COLO668 (cell line): ENCODE results near the gene FMNL1.
"Not testable (repeated sequence)": the region's sequence is repeated elsewhere in the genome, so short reads cannot be mapped to it uniquely, and the experiment has no call there.

Experiments used
- DNase-seq: peaks from one replicate; lab custom pipeline; 2025; ENCODE audit not compliant: unreplicated experiment; lab: John Stamatoyannopoulos, UW

FMNL1 gene, protein sequence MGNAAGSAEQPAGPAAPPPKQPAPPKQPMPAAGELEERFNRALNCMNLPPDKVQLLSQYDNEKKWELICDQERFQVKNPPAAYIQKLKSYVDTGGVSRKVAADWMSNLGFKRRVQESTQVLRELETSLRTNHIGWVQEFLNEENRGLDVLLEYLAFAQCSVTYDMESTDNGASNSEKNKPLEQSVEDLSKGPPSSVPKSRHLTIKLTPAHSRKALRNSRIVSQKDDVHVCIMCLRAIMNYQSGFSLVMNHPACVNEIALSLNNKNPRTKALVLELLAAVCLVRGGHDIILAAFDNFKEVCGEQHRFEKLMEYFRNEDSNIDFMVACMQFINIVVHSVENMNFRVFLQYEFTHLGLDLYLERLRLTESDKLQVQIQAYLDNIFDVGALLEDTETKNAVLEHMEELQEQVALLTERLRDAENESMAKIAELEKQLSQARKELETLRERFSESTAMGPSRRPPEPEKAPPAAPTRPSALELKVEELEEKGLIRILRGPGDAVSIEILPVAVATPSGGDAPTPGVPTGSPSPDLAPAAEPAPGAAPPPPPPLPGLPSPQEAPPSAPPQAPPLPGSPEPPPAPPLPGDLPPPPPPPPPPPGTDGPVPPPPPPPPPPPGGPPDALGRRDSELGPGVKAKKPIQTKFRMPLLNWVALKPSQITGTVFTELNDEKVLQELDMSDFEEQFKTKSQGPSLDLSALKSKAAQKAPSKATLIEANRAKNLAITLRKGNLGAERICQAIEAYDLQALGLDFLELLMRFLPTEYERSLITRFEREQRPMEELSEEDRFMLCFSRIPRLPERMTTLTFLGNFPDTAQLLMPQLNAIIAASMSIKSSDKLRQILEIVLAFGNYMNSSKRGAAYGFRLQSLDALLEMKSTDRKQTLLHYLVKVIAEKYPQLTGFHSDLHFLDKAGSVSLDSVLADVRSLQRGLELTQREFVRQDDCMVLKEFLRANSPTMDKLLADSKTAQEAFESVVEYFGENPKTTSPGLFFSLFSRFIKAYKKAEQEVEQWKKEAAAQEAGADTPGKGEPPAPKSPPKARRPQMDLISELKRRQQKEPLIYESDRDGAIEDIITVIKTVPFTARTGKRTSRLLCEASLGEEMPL

DNA sequence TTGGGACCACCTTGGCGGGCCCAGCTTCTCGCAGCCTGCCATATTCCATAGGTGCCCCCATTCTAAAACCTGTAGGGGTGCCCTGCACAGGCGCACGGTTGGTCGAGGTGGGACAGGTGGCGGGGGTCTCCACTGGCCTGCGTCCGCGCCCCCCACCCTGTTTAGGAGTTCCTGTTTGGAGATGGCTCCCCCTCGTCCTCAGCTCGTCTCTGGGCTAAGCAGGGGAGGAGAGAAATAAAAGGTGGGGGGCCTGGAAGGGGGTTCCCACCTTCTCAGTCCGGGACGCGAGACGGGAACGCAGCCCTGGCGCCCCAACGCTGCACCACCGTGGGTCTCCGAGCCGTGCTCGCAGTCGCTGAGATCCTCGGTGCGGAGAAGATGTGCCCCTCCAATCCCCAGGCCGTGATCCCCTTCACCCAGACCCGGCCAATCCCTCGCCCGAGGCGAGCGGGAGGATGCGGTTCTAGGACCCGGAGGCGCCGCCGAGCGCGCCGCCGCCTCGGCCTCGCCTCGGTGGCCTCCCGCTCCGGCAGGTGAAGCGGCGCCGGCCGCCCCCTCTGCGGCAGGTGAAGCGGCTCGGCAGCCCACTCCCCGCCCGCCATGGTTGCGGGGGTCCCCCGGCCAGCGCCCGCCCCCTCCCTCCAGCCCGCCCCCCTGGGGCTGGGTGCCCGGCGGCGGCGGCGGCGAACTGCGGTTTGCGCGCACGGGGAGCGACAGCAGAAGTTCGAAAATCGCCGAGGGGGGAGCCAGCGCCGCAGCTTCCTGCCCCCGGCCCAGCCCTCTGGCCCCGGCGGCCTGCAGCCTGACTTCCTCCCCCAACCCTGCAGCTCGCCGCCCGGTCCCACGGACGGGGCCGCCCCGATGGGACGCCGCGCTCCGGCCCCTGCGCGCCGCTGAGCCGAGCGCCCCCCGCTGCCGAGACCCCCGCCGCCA, at the start of gene FMNL1:
Gene FMNL1 (plus strand): TSS at position 805 of the 933 bp plus-strand sequence. CDS start 240 bp downstream, outside the sequence.
- DNase-seq: peak; percentile 22

GRCh38 chr17:45172232-45172540, 49.5 kb upstream of the FMNL1 start:
- no peak for DNase-seq

DNA sequence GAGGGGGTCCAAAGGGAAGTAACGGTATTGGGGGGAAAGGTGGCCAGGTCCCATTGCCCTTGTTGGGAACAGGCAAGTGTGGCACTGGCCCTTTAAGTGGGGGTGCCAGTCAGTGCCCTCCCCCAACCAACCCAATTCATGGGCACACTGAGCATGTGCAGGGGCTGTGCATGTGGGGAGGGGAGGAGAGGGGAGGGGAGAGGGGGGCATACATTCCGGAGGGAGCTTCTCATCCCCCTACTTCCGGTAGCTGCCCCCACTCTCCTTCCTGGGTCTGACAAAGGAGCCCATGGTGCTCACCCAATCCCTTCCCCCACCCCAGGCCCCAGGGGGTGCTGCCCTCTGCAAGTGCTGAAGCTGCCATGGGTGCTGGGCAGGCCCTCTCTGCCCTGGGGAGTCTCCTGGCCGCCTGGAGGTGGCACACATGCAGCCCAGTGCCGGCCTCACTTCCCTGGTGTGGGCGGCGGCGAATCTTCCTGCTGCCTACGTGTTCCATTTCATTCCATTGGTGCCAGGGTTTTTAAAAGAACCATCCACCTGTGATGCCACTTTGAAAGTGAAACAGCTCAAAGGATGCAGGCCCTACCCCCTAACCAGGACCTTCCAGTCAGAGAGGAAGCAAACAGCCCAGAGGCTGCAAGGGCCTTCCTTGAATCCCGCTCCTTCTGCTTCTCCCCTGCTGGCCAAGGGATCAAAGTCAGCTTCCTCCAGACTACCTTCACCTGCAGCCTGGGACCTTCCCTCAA, 49.0 kb upstream of the FMNL1 start:
- DNase-seq: no peak

DNA sequence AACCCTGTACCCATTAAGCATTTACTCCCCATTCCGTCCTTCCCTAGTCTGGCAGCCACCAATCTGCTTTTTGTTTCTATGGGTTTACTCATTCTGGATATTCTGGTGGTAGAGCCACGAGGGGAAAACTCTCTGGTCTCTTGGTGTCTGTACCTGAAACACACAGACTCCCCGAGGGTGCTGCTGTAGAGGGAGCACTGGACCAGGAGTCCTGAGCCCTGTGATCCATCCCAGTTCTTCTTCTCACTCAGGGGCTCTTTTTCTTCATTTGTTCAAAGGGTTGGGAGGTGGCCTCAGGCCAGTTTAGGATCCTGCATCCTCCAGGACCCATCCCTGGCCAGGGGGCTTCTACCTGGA, 45.9 kb upstream of the FMNL1 start:
- DNase-seq: no peak

DNA sequence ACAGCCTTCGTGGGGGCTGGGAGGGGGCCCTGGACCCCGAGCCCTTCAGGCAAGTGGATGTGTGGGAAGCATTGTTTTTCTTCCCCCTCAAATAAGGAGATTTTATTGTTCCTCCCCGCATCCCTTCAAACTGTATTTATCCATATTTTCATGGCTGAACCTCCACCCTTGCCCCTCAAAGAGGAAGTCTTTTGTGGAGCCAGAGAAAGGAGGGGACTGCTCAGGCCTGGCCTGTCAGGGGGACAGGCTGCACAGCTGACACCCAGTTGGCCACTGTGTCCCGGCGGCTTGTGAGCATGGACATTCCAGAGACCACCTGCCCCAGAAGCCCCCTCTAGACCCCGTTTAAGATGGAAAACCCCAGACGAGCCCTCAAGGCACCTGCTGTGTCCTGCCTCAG, 44.1 kb upstream of the FMNL1 start:
- no peak for DNase-seq

DNA sequence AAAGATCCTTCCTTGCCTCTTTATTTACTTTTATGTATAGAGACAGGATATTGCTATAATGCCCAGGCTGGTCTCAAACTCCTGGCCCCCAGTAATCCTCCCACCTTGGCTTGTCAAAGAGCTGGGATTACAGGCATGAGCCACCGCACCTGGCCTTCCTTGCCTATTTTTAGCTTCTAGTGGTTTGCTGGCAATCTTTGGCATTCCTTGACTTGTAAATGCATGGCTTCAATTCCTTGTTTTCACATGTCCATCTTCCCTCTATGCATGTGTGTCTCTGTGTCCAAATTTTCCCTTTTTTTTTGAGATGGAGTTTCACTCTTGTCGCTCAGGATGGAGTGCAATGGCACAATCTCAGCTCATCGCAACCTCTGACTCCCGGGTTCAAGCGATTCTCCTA, 37.5 kb upstream of the FMNL1 start:
- DNase-seq: no peak

DNA sequence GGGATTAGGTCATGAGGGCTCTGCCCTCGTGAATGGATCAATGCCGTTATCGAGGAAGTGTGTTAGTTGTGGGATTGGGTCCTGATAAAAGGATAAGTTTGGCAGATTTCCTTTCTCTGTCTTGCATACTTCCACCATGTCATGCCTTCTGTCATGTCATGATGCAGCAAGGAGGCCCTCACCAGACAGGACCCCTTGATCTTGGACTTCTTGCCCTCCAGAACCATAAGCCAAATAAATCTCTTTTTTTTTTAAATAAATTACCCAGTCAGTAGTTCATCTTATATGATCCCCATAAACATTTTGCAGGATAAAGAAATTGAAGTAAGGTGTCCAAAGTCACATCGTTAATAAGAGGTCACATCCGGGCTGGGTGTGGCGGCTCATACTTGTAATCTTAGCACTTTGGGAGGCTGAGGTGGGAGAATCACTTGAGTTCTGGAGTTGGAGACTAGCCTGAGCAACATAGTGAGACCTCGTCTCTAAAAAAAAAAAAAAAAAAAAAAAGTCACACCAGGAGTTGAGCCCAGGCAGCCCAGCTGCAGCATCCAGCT, 34.8 kb upstream of the FMNL1 start:
- DNase-seq: no peak

DNA sequence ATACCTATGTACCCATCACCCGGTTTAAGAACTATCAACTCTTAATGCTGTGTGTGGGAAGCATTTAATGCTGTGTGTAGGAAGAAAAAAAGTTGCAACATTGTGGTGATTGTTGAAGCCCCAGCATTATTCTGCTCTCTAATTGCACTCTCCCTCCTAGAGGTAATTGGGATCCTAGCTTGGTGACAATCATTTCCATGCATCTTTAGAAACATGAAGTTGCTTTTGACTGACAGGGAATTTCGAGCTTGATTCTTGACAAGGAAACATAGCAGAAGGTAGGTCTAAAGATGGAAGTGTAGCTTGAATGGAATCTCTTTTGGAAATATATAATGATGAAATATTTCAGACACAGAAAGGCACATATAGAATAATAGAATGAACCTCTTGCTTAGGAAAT, 32.7 kb upstream of the FMNL1 start:
- DNase-seq: no peak

DNA sequence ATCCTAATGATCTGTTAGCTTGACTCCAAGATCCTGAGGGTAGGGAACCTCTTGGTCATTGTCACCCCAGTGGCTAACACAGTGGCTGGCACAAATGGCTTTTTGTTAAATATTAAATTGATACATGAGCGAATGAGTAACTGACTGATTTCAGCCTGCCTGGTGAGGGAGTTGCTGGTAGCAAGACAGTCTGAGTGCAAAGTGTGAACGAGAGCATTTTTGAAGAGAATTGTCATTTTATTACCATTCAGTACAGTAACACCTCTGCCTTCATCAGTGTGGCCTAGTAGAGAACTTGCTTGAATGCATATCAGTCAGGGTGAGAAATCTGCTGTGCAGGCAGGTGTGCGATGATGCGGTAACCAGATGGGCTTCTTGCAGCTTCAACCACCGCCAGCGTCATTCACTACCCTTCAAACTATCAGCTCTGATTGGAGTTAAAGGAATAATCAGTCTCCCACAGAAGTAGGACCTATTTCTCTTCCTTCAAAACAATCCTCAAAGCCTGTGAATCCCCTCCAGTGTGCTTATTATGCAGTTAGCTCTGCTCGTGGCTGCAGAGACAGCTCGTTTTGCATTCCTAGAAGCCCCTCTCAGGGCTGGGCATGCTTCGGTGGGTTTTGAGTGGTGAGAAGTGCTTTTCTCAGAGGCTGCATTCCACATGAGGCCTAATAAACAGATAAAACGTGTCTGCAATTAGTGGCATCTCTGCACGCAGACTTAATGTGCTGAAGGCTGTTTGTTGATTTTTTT, 31.0 kb upstream of the FMNL1 start:
- DNase-seq: no peak

DNA sequence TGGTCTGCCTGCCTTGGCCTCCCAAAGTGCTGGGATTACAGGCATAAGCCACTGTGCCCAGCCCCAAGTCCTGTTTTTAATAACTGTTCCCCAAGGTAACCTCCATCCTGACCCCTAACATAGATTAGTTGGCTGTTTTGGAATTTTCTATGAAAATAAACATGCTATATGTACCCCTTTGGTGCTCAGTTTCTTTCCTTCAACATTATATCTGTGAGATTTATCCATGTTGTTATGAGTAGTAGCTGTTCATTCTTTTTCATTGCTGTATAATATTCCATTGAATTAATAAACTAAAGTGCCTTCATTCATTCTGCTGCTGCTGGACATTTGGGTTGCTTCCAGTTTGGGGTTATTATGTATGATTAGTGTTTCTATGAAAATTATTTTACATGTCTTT, 26.3 kb upstream of the FMNL1 start:
- DNase-seq: no peak

- no peak for DNase-seq
Measured at GRCh38 chr17:45197108-45197507, 24.6 kb upstream of the FMNL1 start.

- DNase-seq: peak; percentile 78
Measured at GRCh38 chr17:45197555-45198334, 23.9 kb upstream of the FMNL1 start.

GRCh38 chr17:45200701-45201100, 21.0 kb upstream of the FMNL1 start:
- no peak for DNase-seq

- no peak for DNase-seq
Measured at GRCh38 chr17:45201457-45201856, 20.2 kb upstream of the FMNL1 start.

DNA sequence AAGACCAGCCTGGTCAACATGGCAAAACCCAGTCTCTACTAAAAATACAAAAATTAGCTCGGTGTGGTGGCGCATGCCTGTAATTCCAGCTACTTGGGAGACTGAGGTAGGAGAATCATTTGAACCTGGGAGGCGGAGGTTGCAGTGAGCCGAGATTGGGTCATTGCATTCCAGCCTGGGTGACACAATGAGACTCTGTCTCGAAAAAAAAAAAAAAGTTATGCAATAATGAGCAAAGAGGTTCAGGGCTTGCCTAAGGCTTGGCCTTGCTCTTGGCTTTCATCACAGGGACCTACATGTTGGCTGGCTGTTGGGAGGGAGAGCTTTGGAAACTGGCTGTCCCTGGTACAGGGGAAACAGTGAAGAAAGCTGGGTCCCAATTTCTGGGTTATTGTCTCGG, 19.8 kb upstream of the FMNL1 start:
- not testable (repeated sequence) for DNase-seq

- peak; percentile 68 for DNase-seq
Measured at GRCh38 chr17:45218895-45219661, 2.6 kb upstream of the FMNL1 start.

GRCh38 chr17:45220079-45220478, 1.6 kb upstream of the FMNL1 start:
- no peak for DNase-seq

- no peak for DNase-seq
Measured at GRCh38 chr17:45222014-45222288, 266 bp downstream of the FMNL1 start.
